WTC11 (cell line): ENCODE data around the gene ELANE. TPM values are rescaled to one million over a fixed set of nuclear protein-coding genes. Genes with fewer than 3 reads are reported as not detected.
"Not testable (repeated sequence)": the region's sequence is repeated elsewhere in the genome, so short reads cannot be mapped to it uniquely, and the experiment has no call there.

Source experiments
- ATAC-seq: fragments of 200-7000 bp; cut with Tn5 transposase; 2 replicates; pipeline ENCODE4 v1.10.0; 2021; ENCODE audit warnings: mild to moderate bottlenecking, moderate library complexity
- CTCF ChIA-PET: fragments of 300-600 bp; sonication (Branson Sonifier 250); formaldehyde crosslinking; loops from one replicate; lab custom pipeline; 2021; ENCODE audit warnings: antibody characterized with exemption; lab: Charles Lee
- POLR2A ChIA-PET: fragments of 350-600 bp; sonication (Branson Sonifier 250); formaldehyde crosslinking; loops from one replicate; lab custom pipeline; 2021; ENCODE audit warnings: antibody characterized with exemption; lab: Charles Lee
- DNase-seq: peaks from one replicate; pipeline ENCODE4 v3.0.0; 2021; ENCODE audit warnings: low spot score
- H3K27ac Mint-ChIP-seq: 2 replicates; pipeline ENCODE4 v1.8.0; 2021; ENCODE audit warnings: mixed read lengths
- H3K27me3 Mint-ChIP-seq: 2 replicates; pipeline ENCODE4 v1.8.0; 2021; ENCODE audit warnings: low read depth, mild to moderate bottlenecking, moderate library complexity, mixed read lengths
- H3K36me3 Mint-ChIP-seq: 2 replicates; pipeline ENCODE4 v1.8.0; 2021; ENCODE audit warnings: mixed read lengths
- H3K4me1 Mint-ChIP-seq: 2 replicates; pipeline ENCODE4 v1.8.0; 2022; ENCODE audit warnings: mixed read lengths
- H3K4me3 Mint-ChIP-seq: 2 replicates; pipeline ENCODE4 v1.8.0; 2021; ENCODE audit warnings: mild to moderate bottlenecking, moderate library complexity, mixed read lengths
- H3K9me3 Mint-ChIP-seq: 2 replicates; pipeline ENCODE4 v1.8.0; 2021; ENCODE audit warnings: mixed read lengths
- CBFB ChIP-seq: sonication (generic); formaldehyde crosslinking; IDR thresholded peaks from 2 replicates; pipeline ENCODE4 v1.8.1; 2022; ENCODE audit warnings: mild to moderate bottlenecking, low read depth, missing genetic modification reagents
- CREM ChIP-seq: sonication (generic); formaldehyde crosslinking; IDR thresholded peaks from 2 replicates; pipeline ENCODE4 v1.8.1; 2022; ENCODE audit warnings: mild to moderate bottlenecking, missing genetic modification reagents, moderate library complexity
- FOXJ3 ChIP-seq: sonication (generic); formaldehyde crosslinking; IDR thresholded peaks from 2 replicates; pipeline ENCODE4 v1.9.0; 2021; ENCODE audit warnings: missing genetic modification reagents, mild to moderate bottlenecking, borderline replicate concordance
- GRHL2 ChIP-seq: fragments of 250-450 bp; sonication (Bioruptor Pico); IDR thresholded peaks from 2 replicates; pipeline ENCODE4 v1.8.0; 2022; ENCODE audit warnings: mild to moderate bottlenecking, moderate library complexity; ENCODE audit not compliant: insufficient replicate concordance, severe bottlenecking
- IRF2 ChIP-seq: sonication (generic); formaldehyde crosslinking; IDR thresholded peaks from 2 replicates; pipeline ENCODE4 v1.8.0; 2022; ENCODE audit warnings: low read depth, missing genetic modification reagents, borderline replicate concordance
- JUN ChIP-seq: sonication (generic); formaldehyde crosslinking; IDR thresholded peaks from 2 replicates; pipeline ENCODE4 v1.8.0; 2023; ENCODE audit warnings: mild to moderate bottlenecking, missing genetic modification reagents
- MYBL2 ChIP-seq: sonication (generic); formaldehyde crosslinking; IDR thresholded peaks from 2 replicates; pipeline ENCODE4 v1.8.1; 2023; ENCODE audit warnings: mild to moderate bottlenecking, moderate library complexity, missing genetic modification reagents
- NFYB ChIP-seq: sonication (generic); formaldehyde crosslinking; conservative IDR thresholded peaks from 2 replicates; pipeline ENCODE4 v1.8.0; 2022; ENCODE audit warnings: low read depth, missing genetic modification reagents
- PRRX2 ChIP-seq: fragments of 250-450 bp; sonication (Bioruptor Pico); IDR thresholded peaks from 2 replicates; pipeline ENCODE4 v1.8.0; 2021; ENCODE audit warnings: mild to moderate bottlenecking
- SMAD3 ChIP-seq: sonication (generic); formaldehyde crosslinking; IDR thresholded peaks from 2 replicates; pipeline ENCODE4 v1.8.0; 2022; ENCODE audit warnings: missing genetic modification reagents, mild to moderate bottlenecking, borderline replicate concordance
- ZNF416 ChIP-seq: fragments of 250-450 bp; sonication (Bioruptor Pico); IDR thresholded peaks from 2 replicates; pipeline ENCODE4 v1.9.0; 2021; ENCODE audit warnings: mild to moderate bottlenecking, inconsistent platforms
- ZNF423 ChIP-seq: fragments of 250-450 bp; sonication (Bioruptor Pico); IDR thresholded peaks from 2 replicates; pipeline ENCODE4 v2.1.2; 2022; ENCODE audit warnings: mild to moderate bottlenecking, moderate library complexity
- ZNF425 ChIP-seq: fragments of 250-450 bp; sonication (Bioruptor Pico); conservative IDR thresholded peaks from 2 replicates; pipeline ENCODE4 v1.9.0; 2021; ENCODE audit warnings: mild to moderate bottlenecking
- total RNA-seq: library from RNA; stranded (reverse); gene quantifications from 3 replicates; pipeline ENCODE4 v1.2.3, GENCODE V29; 2021
- TF ChIP-seq, protein P1 (sequence below): sonication (generic); formaldehyde crosslinking; IDR thresholded peaks from 2 replicates; pipeline ENCODE4 v1.8.1; 2022; ENCODE audit warnings: mild to moderate bottlenecking, missing genetic modification reagents, moderate library complexity, borderline replicate concordance
- TF ChIP-seq, protein P2 (sequence below): sonication (generic); formaldehyde crosslinking; IDR thresholded peaks from 2 replicates; pipeline ENCODE4 v1.8.1; 2022; ENCODE audit warnings: mild to moderate bottlenecking, moderate library complexity, missing genetic modification reagents
- TF ChIP-seq, protein P3 (sequence below): fragments of 250-450 bp; sonication (Bioruptor Pico); IDR thresholded peaks from 2 replicates; pipeline ENCODE4 v1.9.0; 2021; ENCODE audit warnings: mild to moderate bottlenecking
- TF ChIP-seq, protein P4 (sequence below): sonication (generic); formaldehyde crosslinking; IDR thresholded peaks from 2 replicates; pipeline ENCODE4 v1.8.0; 2022; ENCODE audit warnings: missing genetic modification reagents

Gene ELANE
- total RNA-seq, 1 experiment from 2014 or later = not detected

DNA sequence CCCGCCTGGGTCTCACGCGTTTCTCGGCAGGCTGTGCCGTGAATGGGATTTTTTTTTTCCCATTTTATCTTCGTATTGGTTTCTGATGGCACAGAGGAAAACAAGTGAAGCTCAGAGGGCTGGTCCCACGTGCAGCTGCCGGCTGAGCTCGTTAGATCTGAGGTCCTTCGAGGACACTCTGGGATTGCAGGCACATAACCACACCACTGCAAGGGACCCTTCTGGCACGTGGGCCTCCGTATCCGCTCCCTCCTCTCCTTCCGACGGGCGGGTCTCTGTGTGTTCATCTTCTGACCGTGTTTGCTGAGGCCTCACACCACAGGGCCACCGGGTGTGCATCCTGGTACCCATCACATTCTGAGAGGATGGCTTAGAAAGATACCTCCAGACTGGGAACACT, 24.0 kb downstream of the ELANE start:
- Mint-ChIP-seq H3K4me1 (no peaks in the 10 kb centered on the region; the same call in 1 of the 2 replicates), H3K36me3 (peaks cover 14% of the 10 kb centered on the region), H3K4me3 (no peak overlapping the region), H3K27ac (no peak overlapping the region), H3K27me3 (no peaks in the 10 kb centered on the region), H3K9me3 (no peaks in the 10 kb centered on the region)
- TF ChIP-seq CBFB (CRISPR knock-in tag) (no peak), PRRX2 (no peak), ZNF416 (CRISPR knock-in tag) (no peak)
- TF ChIP-seq, protein P1, sequence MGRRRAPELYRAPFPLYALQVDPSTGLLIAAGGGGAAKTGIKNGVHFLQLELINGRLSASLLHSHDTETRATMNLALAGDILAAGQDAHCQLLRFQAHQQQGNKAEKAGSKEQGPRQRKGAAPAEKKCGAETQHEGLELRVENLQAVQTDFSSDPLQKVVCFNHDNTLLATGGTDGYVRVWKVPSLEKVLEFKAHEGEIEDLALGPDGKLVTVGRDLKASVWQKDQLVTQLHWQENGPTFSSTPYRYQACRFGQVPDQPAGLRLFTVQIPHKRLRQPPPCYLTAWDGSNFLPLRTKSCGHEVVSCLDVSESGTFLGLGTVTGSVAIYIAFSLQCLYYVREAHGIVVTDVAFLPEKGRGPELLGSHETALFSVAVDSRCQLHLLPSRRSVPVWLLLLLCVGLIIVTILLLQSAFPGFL (CRISPR knock-in tag) = no peak
- ChIA-PET POLR2A (no interaction called here), CTCF (no interaction called here)
- DNase-seq (no peak), ATAC-seq (no peak)

DNA sequence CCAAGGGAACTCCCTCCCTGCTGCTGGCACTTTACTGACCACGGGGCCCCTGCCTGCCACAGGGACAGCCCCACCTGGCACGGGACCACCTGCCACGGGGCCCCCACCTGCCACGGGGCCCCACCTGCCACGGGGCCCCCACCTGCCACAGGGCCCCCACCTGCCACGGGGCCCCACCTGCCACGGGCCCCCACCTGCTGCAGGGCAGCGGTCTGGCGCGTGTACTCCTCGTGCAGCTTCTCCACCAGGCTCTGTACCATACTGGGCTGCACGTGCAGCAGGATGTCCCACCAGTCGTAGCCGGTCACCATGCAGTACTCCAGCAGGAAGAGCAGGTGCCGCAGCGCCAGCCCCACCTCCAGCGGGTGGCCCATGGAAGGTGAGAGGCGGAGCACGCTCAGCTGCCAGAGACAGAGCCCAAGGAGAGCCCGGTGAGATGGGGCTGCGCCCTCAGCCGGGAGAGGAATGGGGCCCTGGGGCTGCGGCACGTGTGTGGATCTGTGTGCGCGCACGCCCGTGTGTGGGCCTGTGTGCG, 24.7 kb downstream of the ELANE start:
- DNase-seq (no peak), ATAC-seq (no peak)
- CTCF ChIA-PET = interaction anchor here (0.7 to 2.5 kb wide), 2 partner anchors 20 to 380 kb away, joined by 3 to 7 read pairs; no protein-coding TSS in a partner anchor
- no peaks in the 10 kb centered on the region for H3K4me1 Mint-ChIP-seq
- H3K27ac Mint-ChIP-seq = no peak overlapping the region
- H3K27me3 Mint-ChIP-seq = no peaks in the 10 kb centered on the region
- TF ChIP-seq ZNF425 (no peak), CBFB (CRISPR knock-in tag) (no peak), ZNF416 (CRISPR knock-in tag) (no peak), CREM (no peak), FOXJ3 (CRISPR knock-in tag) (no peak), NFYB (no peak), GRHL2 (CRISPR knock-in tag) (no peak), SMAD3 (CRISPR knock-in tag) (no peak), JUN (CRISPR knock-in tag) (no peak), MYBL2 (CRISPR knock-in tag) (no peak), ZNF423 (no peak), IRF2 (CRISPR knock-in tag) (no peak)
- TF ChIP-seq, protein P2, sequence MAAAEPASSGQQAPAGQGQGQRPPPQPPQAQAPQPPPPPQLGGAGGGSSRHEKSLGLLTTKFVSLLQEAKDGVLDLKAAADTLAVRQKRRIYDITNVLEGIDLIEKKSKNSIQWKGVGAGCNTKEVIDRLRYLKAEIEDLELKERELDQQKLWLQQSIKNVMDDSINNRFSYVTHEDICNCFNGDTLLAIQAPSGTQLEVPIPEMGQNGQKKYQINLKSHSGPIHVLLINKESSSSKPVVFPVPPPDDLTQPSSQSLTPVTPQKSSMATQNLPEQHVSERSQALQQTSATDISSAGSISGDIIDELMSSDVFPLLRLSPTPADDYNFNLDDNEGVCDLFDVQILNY (CRISPR knock-in tag) = no peak
- TF ChIP-seq, protein P3, sequence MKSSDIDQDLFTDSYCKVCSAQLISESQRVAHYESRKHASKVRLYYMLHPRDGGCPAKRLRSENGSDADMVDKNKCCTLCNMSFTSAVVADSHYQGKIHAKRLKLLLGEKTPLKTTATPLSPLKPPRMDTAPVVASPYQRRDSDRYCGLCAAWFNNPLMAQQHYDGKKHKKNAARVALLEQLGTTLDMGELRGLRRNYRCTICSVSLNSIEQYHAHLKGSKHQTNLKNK (CRISPR knock-in tag) = no peak
- TF ChIP-seq, protein P4, sequence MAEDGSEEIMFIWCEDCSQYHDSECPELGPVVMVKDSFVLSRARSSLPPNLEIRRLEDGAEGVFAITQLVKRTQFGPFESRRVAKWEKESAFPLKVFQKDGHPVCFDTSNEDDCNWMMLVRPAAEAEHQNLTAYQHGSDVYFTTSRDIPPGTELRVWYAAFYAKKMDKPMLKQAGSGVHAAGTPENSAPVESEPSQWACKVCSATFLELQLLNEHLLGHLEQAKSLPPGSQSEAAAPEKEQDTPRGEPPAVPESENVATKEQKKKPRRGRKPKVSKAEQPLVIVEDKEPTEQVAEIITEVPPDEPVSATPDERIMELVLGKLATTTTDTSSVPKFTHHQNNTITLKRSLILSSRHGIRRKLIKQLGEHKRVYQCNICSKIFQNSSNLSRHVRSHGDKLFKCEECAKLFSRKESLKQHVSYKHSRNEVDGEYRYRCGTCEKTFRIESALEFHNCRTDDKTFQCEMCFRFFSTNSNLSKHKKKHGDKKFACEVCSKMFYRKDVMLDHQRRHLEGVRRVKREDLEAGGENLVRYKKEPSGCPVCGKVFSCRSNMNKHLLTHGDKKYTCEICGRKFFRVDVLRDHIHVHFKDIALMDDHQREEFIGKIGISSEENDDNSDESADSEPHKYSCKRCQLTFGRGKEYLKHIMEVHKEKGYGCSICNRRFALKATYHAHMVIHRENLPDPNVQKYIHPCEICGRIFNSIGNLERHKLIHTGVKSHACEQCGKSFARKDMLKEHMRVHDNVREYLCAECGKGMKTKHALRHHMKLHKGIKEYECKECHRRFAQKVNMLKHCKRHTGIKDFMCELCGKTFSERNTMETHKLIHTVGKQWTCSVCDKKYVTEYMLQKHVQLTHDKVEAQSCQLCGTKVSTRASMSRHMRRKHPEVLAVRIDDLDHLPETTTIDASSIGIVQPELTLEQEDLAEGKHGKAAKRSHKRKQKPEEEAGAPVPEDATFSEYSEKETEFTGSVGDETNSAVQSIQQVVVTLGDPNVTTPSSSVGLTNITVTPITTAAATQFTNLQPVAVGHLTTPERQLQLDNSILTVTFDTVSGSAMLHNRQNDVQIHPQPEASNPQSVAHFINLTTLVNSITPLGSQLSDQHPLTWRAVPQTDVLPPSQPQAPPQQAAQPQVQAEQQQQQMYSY (CRISPR knock-in tag) = no peak
- POLR2A ChIA-PET = no interaction called here
- H3K36me3 Mint-ChIP-seq = peaks cover 19% of the 10 kb centered on the region
- no peak overlapping the region for H3K4me3 Mint-ChIP-seq
- no peaks in the 10 kb centered on the region for H3K9me3 Mint-ChIP-seq

GRCh38 chr19:877992-878660, 26.0 kb downstream of the ELANE start:
- H3K4me3 Mint-ChIP-seq, H3K4me1 Mint-ChIP-seq, POLR2A ChIA-PET, H3K27ac Mint-ChIP-seq, DNase-seq, ATAC-seq, H3K27me3 Mint-ChIP-seq, H3K9me3 Mint-ChIP-seq: not testable (repeated sequence)
- CTCF ChIA-PET = interaction anchor here (0.7 to 2.5 kb wide), 2 partner anchors 19 to 43 kb away, joined by 3 to 7 read pairs; no protein-coding TSS in a partner anchor
- H3K36me3 Mint-ChIP-seq = peaks cover 25% of the 10 kb centered on the region

GRCh38 chr19:878751-879561, 26.9 kb downstream of the ELANE start:
- H3K27ac Mint-ChIP-seq, POLR2A ChIA-PET, DNase-seq, H3K9me3 Mint-ChIP-seq, H3K4me1 Mint-ChIP-seq, ATAC-seq, H3K4me3 Mint-ChIP-seq, H3K27me3 Mint-ChIP-seq: not testable (repeated sequence)
- CTCF ChIA-PET = interaction anchor here (0.7 to 2.5 kb wide), 2 partner anchors 18 to 43 kb away, joined by 3 to 7 read pairs; no protein-coding TSS in a partner anchor
- peaks cover 25% of the 10 kb centered on the region for H3K36me3 Mint-ChIP-seq
